HG02588 (cell line): ENCODE measurements around the gene ACTN1.
"Not testable (repeated sequence)": the region's sequence is repeated elsewhere in the genome, so short reads cannot be mapped to it uniquely, and the experiment has no call there.

Experiments
- ATAC-seq: cut with Tn5 transposase; IDR thresholded peaks from one replicate; pipeline ENCODE4 v1.9.1; 2021; ENCODE audit warnings: mild to moderate bottlenecking, moderate library complexity; ENCODE audit not compliant: unreplicated experiment

The ACTN1 gene

GRCh38 chr14:68866991-68867533 is 112.0 kb downstream of the ACTN1 start:
- no peak for ATAC-seq

- no peak for ATAC-seq
Observed at GRCh38 chr14:68865542-68865941, 113.6 kb downstream of the ACTN1 start.

- ATAC-seq, result no peak
Observed at GRCh38 chr14:68864361-68864750, 114.7 kb downstream of the ACTN1 start.

DNA sequence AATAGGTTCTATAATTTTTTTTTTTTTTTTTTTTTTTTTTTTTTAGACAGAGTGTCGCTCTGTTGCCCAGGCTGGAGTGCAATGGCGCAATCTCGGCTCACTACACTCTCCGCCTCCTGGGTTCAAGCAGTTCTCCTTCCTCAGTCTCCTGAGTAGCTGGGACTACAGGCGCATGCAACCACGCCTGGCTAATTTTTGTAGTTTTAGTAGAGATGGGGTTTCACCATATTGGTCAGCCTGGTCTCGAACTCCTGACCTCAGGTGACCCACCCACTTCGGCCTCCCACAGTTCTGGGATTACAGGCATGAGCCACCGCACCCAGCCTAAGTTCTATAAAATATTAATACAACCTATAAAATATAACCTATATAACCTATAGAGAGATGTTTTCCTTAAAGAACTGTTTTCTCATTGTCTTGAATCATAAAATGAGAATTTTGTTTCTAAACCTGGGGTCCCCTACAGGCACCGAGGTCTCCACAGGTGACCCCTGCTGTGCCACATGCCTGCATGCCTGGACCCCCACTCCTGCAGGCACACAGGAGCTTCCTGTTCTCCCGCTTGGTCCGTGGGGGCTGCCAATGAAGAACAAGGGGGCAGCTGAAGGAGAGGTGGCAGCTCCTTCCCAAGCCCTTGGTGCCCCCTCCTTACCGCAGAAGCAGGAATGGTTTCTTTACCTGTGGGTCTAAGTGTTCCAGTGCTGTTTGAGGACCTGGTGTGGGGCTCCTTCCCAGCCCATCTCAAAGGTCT is 115.3 kb downstream of the ACTN1 start:
- no peak for ATAC-seq

DNA sequence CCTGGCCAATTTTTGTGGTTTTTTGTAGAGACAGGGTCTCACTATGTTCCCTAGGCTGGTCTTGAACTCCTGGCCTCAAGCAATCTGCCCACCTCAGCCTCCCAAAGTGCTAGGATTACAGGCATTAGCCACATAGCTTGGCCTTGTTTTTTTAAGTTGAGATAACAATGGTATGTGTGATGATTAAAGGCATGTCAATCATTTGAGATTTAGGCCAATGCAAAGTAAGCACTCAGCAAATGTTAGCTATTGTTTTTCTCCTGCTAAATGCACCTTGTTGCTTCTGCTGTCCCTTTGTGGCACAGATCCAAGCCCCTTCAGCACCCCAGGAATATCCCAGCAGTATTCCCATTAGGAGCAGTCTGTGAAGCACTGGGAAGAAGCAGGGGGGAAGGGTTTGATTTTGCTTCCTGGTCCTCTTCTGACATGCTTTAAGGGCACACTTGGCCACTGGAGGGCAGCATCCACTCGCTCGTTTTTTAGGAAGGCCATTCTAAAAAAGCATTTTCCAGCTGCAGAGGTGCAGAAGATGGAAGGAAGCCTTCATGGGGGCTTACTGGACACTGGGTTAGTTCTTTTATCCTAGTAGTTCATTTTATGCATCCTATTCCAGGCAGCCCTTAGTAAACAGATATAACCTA is 116.0 kb downstream of the ACTN1 start:
- ATAC-seq, result no peak

DNA sequence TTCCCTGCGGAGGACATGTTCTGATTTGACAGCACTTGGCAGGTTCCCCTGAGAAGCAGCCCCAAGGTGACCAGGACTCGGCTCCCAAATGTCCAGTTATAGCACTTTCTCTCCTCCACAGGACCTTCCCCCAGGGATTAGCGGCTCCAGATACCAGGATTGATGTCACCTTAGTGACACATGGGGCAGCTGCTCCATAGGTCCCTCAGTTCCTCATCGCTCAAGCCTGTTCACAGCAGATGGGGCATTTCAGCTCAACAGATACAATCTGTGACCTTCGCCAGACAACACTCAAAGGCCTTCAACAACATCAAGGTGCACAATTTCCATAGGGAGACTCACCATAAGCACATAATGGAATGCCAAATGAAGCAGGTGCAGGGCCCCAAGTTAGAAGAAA is 118.3 kb downstream of the ACTN1 start:
- no peak for ATAC-seq

GRCh38 chr14:68857516-68858070 is 121.5 kb downstream of the ACTN1 start:
- no peak for ATAC-seq

DNA sequence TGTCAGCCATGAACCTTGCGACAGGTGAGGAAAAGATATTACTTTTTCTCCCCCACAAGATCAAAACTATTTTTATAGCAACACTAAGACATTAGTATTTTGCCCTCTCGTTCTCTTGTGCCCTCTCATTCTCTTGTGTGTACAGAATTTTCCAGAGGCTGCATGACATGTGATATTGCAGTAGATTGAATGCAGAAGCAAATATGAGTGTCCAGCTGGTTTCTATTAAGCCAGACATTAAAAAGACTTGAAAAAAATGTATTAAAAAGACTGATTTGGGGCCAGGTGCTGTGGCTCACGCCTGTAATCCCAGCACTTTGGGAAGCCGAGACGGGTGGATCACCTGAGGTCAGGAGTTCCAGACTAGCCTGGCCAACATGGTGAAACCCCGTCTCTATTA is 122.5 kb downstream of the ACTN1 start:
- no peak for ATAC-seq

GRCh38 chr14:68854421-68854820 is 124.7 kb downstream of the ACTN1 start:
- no peak for ATAC-seq

- no peak for ATAC-seq
Observed at GRCh38 chr14:68853749-68854148, 125.4 kb downstream of the ACTN1 start.

GRCh38 chr14:68852493-68852892 is 126.6 kb downstream of the ACTN1 start:
- ATAC-seq, result not testable (repeated sequence)

DNA sequence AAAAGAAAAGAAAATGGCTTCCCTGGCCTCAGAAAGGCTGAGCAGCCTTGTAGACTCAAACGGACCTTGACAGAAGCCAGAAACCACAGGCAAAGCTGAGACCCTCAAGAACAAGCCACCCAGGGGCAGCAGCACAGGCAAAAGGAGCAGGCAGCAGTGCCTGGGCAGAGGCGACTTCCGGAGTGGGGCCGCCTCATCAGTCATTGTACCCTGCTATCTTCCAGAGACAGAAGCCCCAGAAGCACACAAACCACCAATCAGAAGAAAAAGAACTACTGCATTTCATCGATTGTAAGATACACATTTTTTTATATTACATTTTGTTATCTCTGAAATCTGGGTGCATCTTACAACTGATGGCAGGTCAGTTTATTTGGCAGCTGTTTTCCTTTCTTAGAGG is 128.0 kb downstream of the ACTN1 start:
- ATAC-seq, result no peak

DNA sequence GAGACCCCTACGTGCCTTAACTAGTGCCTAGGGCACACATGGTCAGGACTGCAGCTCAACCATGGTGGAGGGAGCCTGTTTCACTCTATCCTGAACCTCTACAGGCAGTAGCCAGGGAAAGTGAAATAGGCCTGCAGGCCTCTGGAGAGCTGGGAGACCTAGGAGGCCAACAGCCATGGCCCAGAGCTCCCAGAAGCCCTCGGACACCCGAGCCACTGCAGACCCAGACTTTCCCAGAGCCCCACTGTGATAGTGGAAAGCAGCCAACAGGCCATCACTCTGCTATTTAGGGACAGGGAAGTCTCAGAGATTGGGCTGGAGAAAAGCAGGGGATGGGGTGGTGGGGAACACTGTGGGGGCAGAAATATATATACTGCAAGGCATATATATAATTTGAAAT is 129.7 kb downstream of the ACTN1 start:
- no peak for ATAC-seq

DNA sequence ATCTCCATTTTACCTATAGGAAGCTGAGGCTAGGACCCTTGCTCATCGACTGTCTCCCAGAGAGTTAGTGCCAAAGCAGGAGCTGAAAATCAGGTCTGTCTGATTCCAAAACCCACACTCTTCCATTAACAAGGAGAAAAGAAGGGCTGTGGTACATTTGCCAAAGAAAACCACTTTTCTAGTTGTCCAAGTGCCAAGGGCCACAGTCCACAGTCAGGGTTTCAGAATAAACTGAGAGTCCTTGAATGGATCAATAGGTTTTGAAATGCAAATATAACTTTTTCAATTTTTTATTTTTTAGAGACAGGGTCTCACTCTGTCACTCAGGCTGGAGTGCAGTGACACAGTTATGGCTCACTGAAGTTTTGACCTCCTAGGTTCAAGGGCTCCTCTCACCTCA is 130.8 kb downstream of the ACTN1 start:
- ATAC-seq, result no peak

DNA sequence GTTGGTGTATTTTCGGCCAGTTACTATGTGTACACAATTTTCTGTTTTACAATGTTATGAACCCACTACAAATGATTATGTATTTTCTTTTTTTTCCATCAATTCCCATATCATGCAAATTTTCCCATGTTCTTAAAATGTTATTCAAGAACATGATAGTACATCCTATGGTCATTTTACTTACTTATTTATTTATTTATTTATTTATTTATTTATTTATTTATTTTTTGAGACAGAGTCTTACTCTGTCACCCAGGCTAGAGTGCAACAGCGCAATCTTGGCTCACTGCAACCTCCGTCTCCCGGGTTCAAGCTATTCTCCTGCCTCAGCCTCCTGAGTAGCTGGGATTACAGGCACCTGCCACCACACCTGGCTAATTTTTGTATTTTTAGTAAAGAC is 131.5 kb downstream of the ACTN1 start:
- not testable (repeated sequence) for ATAC-seq

DNA sequence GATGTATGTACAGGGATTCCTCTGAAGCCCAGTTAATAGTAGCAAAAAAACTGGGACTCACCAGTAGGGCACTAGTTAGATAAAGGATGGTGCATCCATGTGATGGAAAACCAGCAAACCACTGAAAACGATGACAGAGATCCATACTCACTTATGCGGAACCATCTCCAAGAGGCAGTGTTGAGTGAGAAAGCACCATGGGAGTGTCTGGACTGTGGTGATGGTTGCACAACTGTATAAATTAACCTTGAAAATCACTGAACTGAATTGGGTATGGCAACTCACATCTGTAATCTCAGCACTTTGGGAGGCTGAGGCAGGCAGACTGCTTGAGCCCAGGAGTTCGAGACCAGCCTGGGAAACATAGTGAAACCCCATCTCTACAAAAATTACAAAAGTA is 132.6 kb downstream of the ACTN1 start:
- ATAC-seq, result no peak

- no peak for ATAC-seq
Observed at GRCh38 chr14:68844210-68844545, 134.9 kb downstream of the ACTN1 start.

DNA sequence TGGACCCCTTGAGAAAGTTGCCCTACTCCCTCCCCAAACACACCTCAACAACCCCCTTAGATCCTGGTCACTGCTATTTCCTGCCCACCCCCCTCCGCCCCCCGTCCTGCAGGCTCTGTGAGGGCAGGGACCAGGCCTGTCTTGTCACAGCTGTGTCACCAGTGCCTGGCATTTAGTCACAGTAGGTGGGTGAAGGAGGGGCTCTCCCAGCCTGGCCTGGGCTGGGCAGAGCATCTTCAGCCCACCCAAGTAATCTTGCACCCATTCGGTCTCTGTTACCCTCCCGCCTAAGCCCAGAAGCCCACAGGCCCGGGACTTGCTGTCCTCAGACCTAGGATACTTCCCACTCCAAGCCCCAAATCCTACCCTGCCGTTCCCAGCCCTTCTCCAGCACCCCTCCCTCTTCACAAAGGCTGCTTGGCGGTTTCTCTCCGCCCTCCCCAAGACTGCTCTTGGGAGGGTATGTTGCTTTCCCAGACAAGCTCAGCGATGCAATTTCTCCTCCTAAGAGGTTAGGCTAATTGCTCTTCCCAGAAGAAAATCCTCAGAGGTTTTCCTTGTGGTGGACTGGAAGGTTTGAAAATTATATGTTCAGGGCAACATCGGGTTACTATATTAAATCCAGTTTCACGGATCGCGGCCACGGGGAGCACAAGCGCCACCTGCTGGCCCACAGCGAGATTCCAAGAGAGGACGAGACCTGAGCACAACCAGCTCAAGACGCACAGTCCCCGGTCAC is 135.5 kb downstream of the ACTN1 start:
- no peak for ATAC-seq

GRCh38 chr14:68842298-68842697 is 136.8 kb downstream of the ACTN1 start:
- no peak for ATAC-seq

GRCh38 chr14:68841016-68841809 is 137.9 kb downstream of the ACTN1 start:
- ATAC-seq, result no peak

- no peak for ATAC-seq
Observed at GRCh38 chr14:68840454-68840853, 138.6 kb downstream of the ACTN1 start.
